GM12878 (cell line): ENCODE results near the gene APBB1IP. TPM values are rescaled to one million over a fixed set of nuclear protein-coding genes. Genes with fewer than 3 reads are reported as not detected.

Source experiments
- ATAC-seq: fragments of 200-7000 bp; cut with Tn5 transposase; 3 replicates; pipeline ENCODE4 v1.9.1; 2020; ENCODE audit warnings: mild to moderate bottlenecking, moderate library complexity
- BruUV-seq: library from RNA; stranded (reverse); fragments of 400-500 nt; replicated peaks from 2 replicates; lab custom pipeline; 2021; lab: Mats Ljungman, UMichigan
- CTCF ChIA-PET: fragments of 300-600 bp; sonication (Branson Sonifier 250); formaldehyde crosslinking; extraction: SDS; loops from one replicate; lab custom pipeline; 2021; ENCODE audit warnings: inconsistent platforms; lab: Yijun Ruan, JAX
- POLR2A ChIA-PET: fragments of 350-600 bp; formaldehyde crosslinking; extraction: SDS; loops from one replicate; lab custom pipeline; 2021; ENCODE audit warnings: inconsistent platforms; lab: Charles Lee
- RAD21 ChIA-PET: fragments of 300-600 bp; sonication (Branson Sonifier 250); formaldehyde crosslinking; loops from one replicate; lab custom pipeline; 2023; ENCODE audit warnings: antibody characterized with exemption; ENCODE audit not compliant: unreplicated experiment; lab: Charles Lee
- SMC1A ChIA-PET: fragments of 300-600 bp; sonication (Branson Sonifier 250); formaldehyde crosslinking; loops from one replicate; lab custom pipeline; 2023; ENCODE audit not compliant: unreplicated experiment, uncharacterized antibody; lab: Charles Lee
- DNase-seq: peaks from one replicate; pipeline ENCODE4 v3.0.0-alpha.2; 2011; ENCODE audit warnings: low read depth, low spot score
- FAIRE-seq: peaks from 3 replicates; lab custom pipeline; 2011; peaks lifted over from hg19 to GRCh38; lab: Jason Lieb, UNC
- H2AFZ ChIP-seq: 2 replicates; pipeline ENCODE4 v1.6.0; 2011; ENCODE audit warnings: low read depth, low read length, control low read depth; ENCODE audit not compliant: control insufficient read depth
- H3K27ac ChIP-seq: 2 replicates; pipeline ENCODE4 v1.5.1; 2011; ENCODE audit warnings: control low read depth; ENCODE audit not compliant: control insufficient read depth, insufficient read depth
- H3K27me3 ChIP-seq, 2 experiments: replicated peaks in 1 of 2; 2 replicates each; pipeline versions ENCODE4 v1.6.0 to v1.6.1; 2011; ENCODE audit warnings: low read length in 1 of 2; ENCODE audit not compliant: control insufficient read depth in 2 of 2, insufficient read depth in 2 of 2
- H3K36me3 ChIP-seq, 2 experiments: 2 replicates each; pipeline ENCODE4 v1.5.1; 2011; ENCODE audit warnings: low read length in 1 of 2; ENCODE audit not compliant: control insufficient read depth in 2 of 2, insufficient read depth in 2 of 2
- H3K4me1 ChIP-seq: 2 replicates; pipeline ENCODE4 v1.6.1; 2011; ENCODE audit warnings: mild to moderate bottlenecking, low read length, moderate library complexity, mixed read lengths; ENCODE audit not compliant: control insufficient read depth, insufficient read depth
- H3K4me2 ChIP-seq: 2 replicates; pipeline ENCODE4 v1.6.0; 2011; ENCODE audit warnings: control low read depth; ENCODE audit not compliant: control insufficient read depth, insufficient read depth
- H3K4me3 ChIP-seq: fragments of 200-600 bp; sonication (generic); 2 replicates; pipeline ENCODE4 v1.5.1; 2016
- H3K79me2 ChIP-seq: 2 replicates; pipeline ENCODE4 v1.6.0; 2011; ENCODE audit warnings: low read length; ENCODE audit not compliant: control insufficient read depth, insufficient read depth
- H3K9ac ChIP-seq: 2 replicates; pipeline ENCODE4 v1.8.0; 2011; ENCODE audit warnings: low read length, control low read depth, mixed read lengths; ENCODE audit not compliant: control insufficient read depth, insufficient read depth
- H3K9me3 ChIP-seq: replicated peaks from 3 replicates; pipeline ENCODE4 v1.5.1; 2011; ENCODE audit warnings: mild to moderate bottlenecking, low read length; ENCODE audit not compliant: control insufficient read depth, insufficient read depth
- H4K20me1 ChIP-seq: 2 replicates; pipeline ENCODE4 v1.6.0; 2011; ENCODE audit not compliant: control insufficient read depth, insufficient read depth
- ATF2 ChIP-seq: IDR thresholded peaks from 2 replicates; pipeline ENCODE4 v1.6.1; 2012; ENCODE audit warnings: low read length, inconsistent platforms
- CEBPB ChIP-seq, 2 experiments: fragments of 150-350 bp in 1 of 2; IDR thresholded peaks; 2 replicates each; pipeline ENCODE4 v1.6.1; 2012 to 2014; ENCODE audit warnings: low read depth in 2 of 2, low read length in 2 of 2, borderline replicate concordance in 1 of 2, inconsistent platforms in 1 of 2
- ETV6 ChIP-seq, 2 experiments: fragments of 450-650 bp in 1 of 2; IDR thresholded peaks in 1 of 2; conservative IDR thresholded peaks in 1 of 2; 2 replicates each; pipeline ENCODE4 v1.6.1; 2014; ENCODE audit warnings: antibody characterized with exemption in 1 of 2, borderline replicate concordance in 1 of 2, low read depth in 1 of 2, mild to moderate bottlenecking in 1 of 2, moderate library complexity in 1 of 2
- GABPA ChIP-seq: IDR thresholded peaks from 2 replicates; pipeline ENCODE4 v1.6.1; 2014; ENCODE audit warnings: antibody characterized with exemption, low read depth, mild to moderate bottlenecking, inconsistent platforms
- IRF5 ChIP-seq: fragments of 450-650 bp; IDR thresholded peaks from 2 replicates; pipeline ENCODE4 v1.6.1; 2017; ENCODE audit warnings: borderline replicate concordance
- JUNB ChIP-seq: IDR thresholded peaks from 2 replicates; pipeline ENCODE4 v1.6.1; 2016; ENCODE audit warnings: antibody characterized with exemption, mild to moderate bottlenecking
- JUND ChIP-seq: IDR thresholded peaks from 2 replicates; pipeline ENCODE4 v1.6.1; 2012; ENCODE audit warnings: low read depth, mild to moderate bottlenecking, low read length, improper control_type of control experiment, moderate library complexity
- MEF2A ChIP-seq: IDR thresholded peaks from 2 replicates; pipeline ENCODE4 v1.6.1; 2011; ENCODE audit warnings: low read depth, mild to moderate bottlenecking, low read length, moderate library complexity; ENCODE audit not compliant: insufficient read depth
- NFIC ChIP-seq: IDR thresholded peaks from 2 replicates; pipeline ENCODE4 v1.6.1; 2012; ENCODE audit warnings: low read depth, mild to moderate bottlenecking, inconsistent platforms, low read length, moderate library complexity
- NKRF ChIP-seq: fragments of 450-650 bp; conservative IDR thresholded peaks from 2 replicates; pipeline ENCODE4 v1.6.1; 2017; ENCODE audit warnings: mild to moderate bottlenecking, moderate library complexity
- PML ChIP-seq: IDR thresholded peaks from 2 replicates; pipeline ENCODE4 v1.6.1; 2012; ENCODE audit warnings: low read length, inconsistent platforms
- RAD51 ChIP-seq: fragments of 450-650 bp; IDR thresholded peaks from 2 replicates; pipeline ENCODE4 v1.6.1; 2016; ENCODE audit warnings: moderate library complexity, mild to moderate bottlenecking, inconsistent platforms
- SP1 ChIP-seq: IDR thresholded peaks from one replicate; pipeline ENCODE4 v1.6.1; 2011; ENCODE audit warnings: low read depth, low read length
- SREBF1 ChIP-seq: IDR thresholded peaks from 2 replicates; pipeline ENCODE4 v1.6.1; 2012; ENCODE audit warnings: mild to moderate bottlenecking, low read length
- SRF ChIP-seq, 2 experiments: IDR thresholded peaks; 2 replicates each; pipeline ENCODE4 v1.6.1; 2011; ENCODE audit warnings: low read depth in 2 of 2, low read length in 2 of 2, mild to moderate bottlenecking in 1 of 2, moderate library complexity in 1 of 2
- TBL1XR1 ChIP-seq: IDR thresholded peaks from 2 replicates; pipeline ENCODE4 v1.6.1; 2012; ENCODE audit warnings: low read depth, low read length, improper control_type of control experiment
- YBX1 ChIP-seq: fragments of 450-650 bp; IDR thresholded peaks from 2 replicates; pipeline ENCODE4 v1.6.1; 2016; ENCODE audit warnings: antibody characterized with exemption
- YY1 ChIP-seq: IDR thresholded peaks from 2 replicates; pipeline ENCODE4 v1.6.1; 2011; ENCODE audit warnings: low read depth, mild to moderate bottlenecking, low read length
- WGBS: methylation state at CpG from one replicate; pipeline ENCODE4 v1.1.6; 2016; ENCODE audit warnings: low lambda C conversion rate; ENCODE audit not compliant: insufficient replicate concordance, insufficient coverage; ENCODE audit errors: missing lambda C conversion rate; 5-methylcytosine and 5-hydroxymethylcytosine counted together
- in situ Hi-C: fragments of 300-500 bp; cut with MboI; formaldehyde crosslinking; loops from 9 replicates; pipeline ENCODE4 v1.14.3; 2018; ENCODE audit warnings: mixed read lengths
- intact Hi-C: fragments of 100-400 bp; cut with micrococcal nuclease; formaldehyde crosslinking; loops from one replicate; pipeline ENCODE4 v1.14.2; 2022; ENCODE audit not compliant: unreplicated experiment
- polyA plus RNA-seq, 11 experiments: library from polyadenylated mRNA; depleted of rRNA in 4 of 11; unstranded in 6 of 11; stranded (reverse) in 5 of 11; fragments of >200 nt; fragmentation: Nextera tagmentation in 4 of 11; fragmentation: Illumina TruSeq in 1 of 11; extraction: Ambion mirVana in 4 of 11; extraction: Trizol in 1 of 11; gene quantifications; 1 replicate in 1 of 11; 2 replicates in 10 of 11; pipeline versions ENCODE4 v1.2.1 to v1.2.3, GENCODE V29; 2011 to 2016; ENCODE audit warnings: inconsistent platforms in 2 of 11, missing spikeins in 2 of 11, low read depth in 1 of 11
- total RNA-seq, 4 experiments: library from RNA; depleted of rRNA in 3 of 4; stranded (reverse); fragments of >200 nt in 3 of 4; fragmentation: Illumina TruSeq in 1 of 4; extraction: Trizol in 1 of 4; gene quantifications; 2 replicates each; pipeline versions ENCODE4 v1.2.1 to v1.2.3, GENCODE V29; 2013 to 2021

APBB1IP gene
- total and polyA plus RNA-seq, 10 of the 15 experiments (the other 5 are each of a cell fraction or from before 2014, with no cell fraction given): 7.3 to 67.4 (median 19.9) TPM

DNA sequence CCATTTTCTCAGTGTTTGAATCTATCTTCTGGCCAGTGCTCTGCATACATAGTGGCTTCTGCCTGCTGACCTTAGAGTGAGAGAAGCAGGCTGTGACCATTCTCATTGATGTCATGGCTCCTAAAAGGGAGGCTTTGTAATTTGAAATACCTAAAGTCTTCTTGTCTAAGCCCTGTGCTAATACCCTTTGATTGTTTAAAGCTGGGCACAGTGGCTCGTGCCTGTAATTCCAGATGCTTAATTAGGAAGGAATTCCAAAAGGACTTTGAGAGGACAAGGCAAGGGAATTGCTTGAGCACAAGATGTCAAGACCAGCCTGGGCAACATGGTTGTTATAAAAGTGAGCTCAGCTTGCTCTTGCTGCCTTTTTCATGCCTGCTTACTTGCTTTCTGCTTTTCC, 81.7 kb downstream of the APBB1IP start (continued):
- TF ChIP-seq JUNB: no peak
- TF ChIP-seq PML: no peak
- TF ChIP-seq ETV6 (conservative IDR thresholded peaks at IDR 0.05 in 1 of 2, IDR thresholded peaks at IDR 0.05 in 1 of 2; ENCODE audit: borderline replicate concordance in 1 of 2, low read depth in 1 of 2): no peak
- TF ChIP-seq YBX1: no peak
- TF ChIP-seq ATF2: no peak
- TF ChIP-seq NFIC: no peak
- TF ChIP-seq SP1: no peak

DNA sequence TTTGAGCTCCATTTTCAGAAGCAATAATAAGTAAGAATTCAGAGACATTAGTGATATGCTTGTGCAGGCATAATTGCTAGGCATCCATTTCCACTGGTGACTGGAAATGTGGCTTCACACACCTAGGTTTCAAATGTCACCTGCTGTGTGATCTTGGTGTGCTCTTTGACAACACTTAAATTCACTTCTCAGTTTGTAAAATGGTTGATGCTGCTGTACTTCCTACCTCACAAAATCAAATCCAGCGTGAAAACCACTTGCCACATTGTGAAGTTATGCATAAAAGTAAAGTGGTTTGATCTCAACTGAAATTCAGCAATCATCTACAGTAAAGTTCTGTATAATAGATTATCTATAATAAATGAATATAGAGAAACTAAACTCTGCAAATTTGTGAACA, 82.4 kb downstream of the APBB1IP start:
- H3K4me3 ChIP-seq: no peak overlapping the region
- WGBS: 90% methylated on average over 1 of the region's 1 CpG
- no peak overlapping the region for H3K9ac ChIP-seq
- H3K79me2 ChIP-seq: no peaks in the 10 kb centered on the region
- ATAC-seq (no peak), FAIRE-seq (no peak), DNase-seq (no peak)
- TF ChIP-seq TBL1XR1: no peak
- TF ChIP-seq CEBPB (IDR thresholded peaks at IDR 0.05; ENCODE audit: borderline replicate concordance in 1 of 2, low read depth in 2 of 2, low read length in 2 of 2): no peak
- TF ChIP-seq SREBF1: no peak
- TF ChIP-seq GABPA: no peak
- no peak for TF ChIP-seq JUND
- no peak for TF ChIP-seq YY1
- no peak for TF ChIP-seq RAD51
- no peak for TF ChIP-seq IRF5
- TF ChIP-seq NKRF: no peak
- no peak for TF ChIP-seq MEF2A
- no peak for TF ChIP-seq SRF (IDR thresholded peaks at IDR 0.05; ENCODE audit: low read depth in 2 of 2, low read length in 2 of 2)
- no peak for TF ChIP-seq ETV6 (conservative IDR thresholded peaks at IDR 0.05 in 1 of 2, IDR thresholded peaks at IDR 0.05 in 1 of 2; ENCODE audit: borderline replicate concordance in 1 of 2, low read depth in 1 of 2)
- H3K4me2 ChIP-seq: no peak overlapping the region
- H3K27me3 ChIP-seq: no peaks in the 10 kb centered on the region
- intact Hi-C loops (loop anchor here (1.0 kb wide), 1 partner anchor 11 kb away; no protein-coding TSS in a partner anchor), in situ Hi-C loops (no loop called here)
- H3K27ac ChIP-seq: no peak overlapping the region
- peaks cover 7 to 32% of the 10 kb centered on the region in 2 experiments for H3K36me3 ChIP-seq
- no peak overlapping the region for H2AFZ ChIP-seq
- H3K9me3 ChIP-seq: no peaks in the 10 kb centered on the region; the same call in 2 of the 3 replicates
- BruUV-seq: no TSS peak
- H4K20me1 ChIP-seq: no peaks in the 10 kb centered on the region
- CTCF ChIA-PET: interaction anchor here (0.6 kb wide), 1 partner anchor 16 kb away, joined by 4 read pairs; no protein-coding TSS in a partner anchor
- POLR2A ChIA-PET: no interaction called here
- SMC1A ChIA-PET: interaction anchor here (0.8 to 1.2 kb wide), 4 partner anchors 11 to 136 kb away, joined by 3 to 5 read pairs (median 4); no protein-coding TSS in a partner anchor
- no peaks in the 10 kb centered on the region for H3K4me1 ChIP-seq
- RAD21 ChIA-PET: no interaction called here
